NCI-H748 (cell line): ENCODE measurements around the gene ALDH1L1.
A peak's percentile ranks its signal among the peaks of the same experiment; 100 is the strongest.

Experiments used
- DNase-seq: peaks from one replicate; lab custom pipeline; 2025; ENCODE audit not compliant: unreplicated experiment; lab: John Stamatoyannopoulos, UW

Gene ALDH1L1

DNA sequence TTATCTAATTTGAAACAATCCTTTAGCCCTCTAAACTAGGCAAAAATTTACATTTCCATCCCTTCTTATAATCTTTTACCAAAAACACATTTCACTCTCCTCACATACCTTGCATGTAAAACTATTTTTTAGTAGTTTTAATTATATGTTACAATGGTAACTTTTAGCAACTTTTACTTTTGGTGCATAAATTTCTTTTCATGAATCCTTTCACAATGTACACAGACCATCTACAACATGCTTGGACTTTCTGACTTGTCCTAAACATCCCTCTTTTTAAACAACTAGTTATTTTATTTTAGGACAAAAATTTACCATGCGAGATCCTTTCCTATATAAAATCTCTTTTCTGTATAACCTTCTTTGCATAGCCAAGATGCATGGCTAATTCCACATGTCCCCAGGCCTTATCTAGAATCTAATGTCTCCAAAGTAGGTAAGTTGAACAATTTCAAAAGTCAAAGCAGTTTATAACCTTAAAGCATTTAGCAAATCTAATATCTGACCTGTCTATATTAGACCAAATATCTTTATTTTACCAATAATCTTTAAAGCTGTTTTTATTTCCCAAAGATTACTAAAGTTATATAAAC lies 14.4 kb upstream of the ALDH1L1 start:
- DNase-seq = peak; percentile 2

DNA sequence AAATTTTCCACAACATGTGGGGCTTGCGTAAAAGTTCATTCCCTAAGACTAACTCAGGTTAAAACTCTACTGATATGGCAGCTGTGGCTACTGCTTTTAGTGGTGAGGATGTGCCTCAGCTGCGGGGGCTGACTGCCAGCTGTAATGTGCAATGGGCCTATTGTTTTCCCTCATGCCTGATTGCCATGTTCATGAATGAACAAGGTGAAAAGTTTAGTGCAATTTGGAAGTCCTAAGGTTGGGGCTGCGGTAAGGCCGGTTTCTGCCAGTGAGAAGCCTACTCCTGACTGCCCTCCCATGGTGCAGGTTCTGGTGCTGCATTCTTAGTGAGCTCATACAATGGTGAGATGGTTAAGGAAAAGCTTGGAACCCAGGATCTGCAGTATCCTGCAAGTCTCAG lies 10.9 kb upstream of the ALDH1L1 start:
- no peak for DNase-seq

DNA sequence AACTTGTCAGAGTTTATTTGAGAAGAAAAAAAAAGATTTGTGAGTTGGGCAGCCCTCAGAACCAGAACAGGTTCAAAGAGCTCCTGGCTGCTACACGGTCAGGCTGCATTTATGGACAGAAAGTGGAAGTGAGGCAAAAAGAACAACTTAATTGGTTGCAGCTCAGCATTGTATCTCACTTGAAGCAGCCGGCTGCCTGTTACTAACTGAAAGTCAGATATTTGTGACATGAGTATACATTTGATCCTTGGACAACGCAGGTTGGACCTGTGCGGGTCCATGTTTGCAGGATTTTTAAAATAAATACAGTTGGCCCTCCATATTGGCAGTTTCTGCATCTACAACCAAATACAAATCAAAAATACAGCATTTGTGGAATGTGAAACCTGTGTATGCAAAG lies 7.5 kb upstream of the ALDH1L1 start:
- no peak for DNase-seq

DNA sequence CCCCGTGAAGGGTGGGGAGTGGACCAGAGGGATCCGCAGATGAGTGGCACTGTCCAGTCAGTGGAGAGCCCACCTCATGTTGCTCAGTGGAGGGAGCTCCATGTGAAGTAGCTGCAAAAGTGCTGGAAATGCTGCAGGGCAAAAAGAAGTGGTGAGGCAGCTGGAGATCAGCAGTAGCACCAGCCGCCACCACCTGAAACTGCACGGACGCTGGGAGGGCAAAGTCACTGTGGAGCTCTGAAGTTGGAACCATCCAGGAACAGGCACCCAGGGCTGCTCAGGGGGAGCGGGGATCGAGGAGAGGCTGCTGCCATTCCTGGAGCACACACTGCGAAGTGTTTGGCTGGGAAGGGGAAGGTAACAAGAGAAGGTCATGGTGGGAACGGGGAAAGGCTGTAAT lies 6.4 kb upstream of the ALDH1L1 start:
- no peak for DNase-seq

DNA sequence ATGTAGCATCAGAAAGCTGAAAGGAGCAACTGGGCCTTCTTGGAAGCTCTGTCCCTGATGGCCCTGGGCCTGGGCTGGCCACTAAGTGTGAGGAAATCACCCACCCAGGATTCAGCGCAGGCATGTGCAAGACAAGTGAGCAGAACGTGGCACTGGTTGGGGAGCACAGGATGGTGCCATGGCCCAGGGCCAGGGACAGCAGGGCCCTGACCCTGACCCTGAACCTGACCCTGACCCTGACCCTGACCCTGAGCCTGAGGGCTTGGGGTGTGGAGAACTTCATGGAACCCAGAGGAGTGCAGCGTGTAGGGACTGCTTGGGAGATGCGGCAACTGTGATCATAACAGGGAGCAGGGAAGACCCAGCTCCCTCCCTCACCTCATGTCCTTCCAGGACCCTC lies 5.9 kb upstream of the ALDH1L1 start:
- no peak for DNase-seq

- no peak for DNase-seq
Observed at GRCh38 chr3:126184465-126185000, 4.1 kb upstream of the ALDH1L1 start.

- no peak for DNase-seq
Observed at GRCh38 chr3:126181398-126181725, 976 bp upstream of the ALDH1L1 start.

DNA sequence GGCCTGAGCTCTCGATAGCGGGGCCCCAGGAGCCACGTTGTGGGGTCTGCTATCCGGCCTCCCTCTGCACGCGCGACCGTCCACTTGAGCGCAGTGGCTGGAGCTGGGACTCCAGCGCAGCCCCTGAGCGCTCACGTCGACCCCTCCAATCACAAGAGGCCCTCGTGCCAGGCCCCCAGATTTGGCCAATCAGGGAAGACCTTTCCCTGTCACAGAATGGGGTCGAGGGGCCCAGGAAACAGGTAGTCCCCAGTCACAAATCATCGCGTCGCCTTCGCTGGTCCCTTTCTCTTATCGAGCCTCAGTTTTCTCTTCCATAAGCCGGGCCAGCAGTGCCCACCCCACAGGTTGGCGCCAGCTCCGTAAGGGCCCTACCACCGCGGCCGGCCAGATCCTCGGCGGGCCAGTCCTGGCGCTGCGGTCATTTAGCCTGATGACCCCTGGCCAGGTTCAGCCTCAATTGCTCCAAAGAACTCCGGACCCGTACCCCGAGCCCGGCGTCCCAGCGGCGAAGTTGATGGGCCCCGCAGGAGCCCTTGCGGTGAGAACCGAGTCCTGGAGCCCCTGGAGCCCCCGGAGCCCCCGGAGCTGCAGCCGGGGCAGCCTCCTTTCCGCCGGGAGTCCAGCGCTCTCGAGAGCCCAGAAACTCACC lies 435 bp downstream of the ALDH1L1 start:
- DNase-seq = peak; percentile 40

GRCh38 chr3:126170073-126170777 lies 10.2 kb downstream of the ALDH1L1 start:
- DNase-seq = no peak

- DNase-seq = no peak
Observed at GRCh38 chr3:126167566-126167965, 12.8 kb downstream of the ALDH1L1 start.

GRCh38 chr3:126166009-126166408 lies 14.4 kb downstream of the ALDH1L1 start:
- DNase-seq = no peak

DNA sequence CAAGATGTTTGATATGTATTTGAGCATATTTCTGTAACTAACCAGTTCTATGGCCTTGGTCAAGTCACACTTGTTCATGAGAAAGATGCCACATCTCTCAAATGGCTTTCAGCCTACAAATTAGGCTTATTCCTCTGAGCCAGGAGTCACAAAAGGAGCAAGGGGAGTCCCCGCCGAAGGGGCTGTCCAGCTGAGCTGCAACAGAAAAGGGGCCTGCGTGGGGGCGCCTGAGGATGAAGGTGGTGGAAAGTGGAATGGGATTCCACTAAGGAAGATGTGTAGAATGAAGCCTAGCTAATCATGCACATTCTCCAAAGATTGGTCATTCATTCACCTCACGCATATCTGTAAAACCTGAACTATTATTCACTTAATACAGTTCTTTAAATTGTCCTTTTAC lies 19.1 kb downstream of the ALDH1L1 start:
- DNase-seq = no peak

- DNase-seq = no peak
Observed at GRCh38 chr3:126160243-126161210, 19.9 kb downstream of the ALDH1L1 start.

GRCh38 chr3:126159476-126159875 lies 20.9 kb downstream of the ALDH1L1 start:
- no peak for DNase-seq

GRCh38 chr3:126158912-126159454 lies 21.4 kb downstream of the ALDH1L1 start:
- no peak for DNase-seq

GRCh38 chr3:126158016-126158911 lies 22.1 kb downstream of the ALDH1L1 start:
- DNase-seq = no peak

DNA sequence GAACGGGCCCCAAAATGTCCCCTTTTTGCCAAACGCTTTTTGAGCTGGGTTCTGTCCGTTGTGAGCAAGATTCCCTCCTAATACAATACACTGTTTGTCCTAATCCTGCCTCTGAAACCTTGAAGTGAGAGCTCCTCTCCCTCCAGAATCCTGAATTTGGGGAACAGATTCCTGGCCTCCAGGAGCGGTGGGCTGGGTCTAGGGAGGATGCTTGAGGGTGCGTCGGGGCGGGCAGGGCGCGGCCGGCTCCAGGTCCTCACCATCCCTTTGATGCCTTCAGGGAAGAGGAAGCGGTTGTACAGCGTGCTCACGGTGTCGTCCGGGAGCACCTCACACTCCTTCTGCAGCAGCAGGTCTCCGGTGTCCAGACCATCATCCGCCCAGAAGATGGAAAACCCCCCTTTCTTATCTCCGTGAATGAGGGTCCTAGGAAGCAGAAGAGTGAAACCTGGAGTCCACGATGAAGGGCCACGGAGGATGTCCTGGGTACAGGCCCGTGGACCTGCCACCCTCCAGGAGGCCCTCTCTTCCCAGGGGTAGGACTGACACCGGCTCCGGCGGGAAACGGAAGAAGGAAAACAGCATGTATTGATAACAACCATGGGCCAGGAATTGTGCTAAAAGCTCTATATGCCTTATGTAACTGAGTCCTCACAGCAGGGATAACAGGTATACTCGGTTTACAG lies 23.2 kb downstream of the ALDH1L1 start:
- DNase-seq = no peak

- DNase-seq = no peak
Observed at GRCh38 chr3:126156468-126156867, 23.9 kb downstream of the ALDH1L1 start.

GRCh38 chr3:126155819-126156218 lies 24.6 kb downstream of the ALDH1L1 start:
- DNase-seq = no peak
